Muscle of arm (tissue), 12 donors: ENCODE results near the gene HAGHL. TPM values are rescaled to one million over a fixed set of nuclear protein-coding genes. Genes with fewer than 3 reads are reported as not detected.
A peak's percentile ranks its signal among the peaks of the same experiment; 100 is the strongest.

ENCODE experiments used
- DNase-seq: peaks from one replicate; pipeline ENCODE4 v3.0.0-alpha.2; 2013
- polyA plus RNA-seq, 12 donors: library from polyadenylated mRNA; unstranded; fragments of 120-200 nt; gene quantifications; one replicate each; pipeline ENCODE4 v1.2.1, GENCODE V29; 2013; ENCODE audit not compliant: insufficient read length in 12 of 12

Gene HAGHL
- polyA plus RNA-seq, 12 donors: 0.99 to 2.9 (median 2.1) TPM; not detected in 2

GRCh38 chr16:720447-720989, 6.4 kb upstream of the HAGHL start:
- DNase-seq: peak; percentile 73

- peak; percentile 57 for DNase-seq
Observed at GRCh38 chr16:720990-721764, 5.7 kb upstream of the HAGHL start, which contains the start of gene ANTKMT. ANTKMT (plus strand) TSS chr16:721146; CDS start chr16:721275, 129 bp downstream.

GRCh38 chr16:721765-722540, 5.0 kb upstream of the HAGHL start:
- DNase-seq: no peak

- DNase-seq: no peak
Observed at GRCh38 chr16:722835-723633, 3.9 kb upstream of the HAGHL start.

GRCh38 chr16:723695-724094, 3.2 kb upstream of the HAGHL start:
- DNase-seq: no peak

GRCh38 chr16:724188-725040, 2.5 kb upstream of the HAGHL start:
- no peak for DNase-seq

- DNase-seq: no peak
Observed at GRCh38 chr16:725041-725376, 1.9 kb upstream of the HAGHL start.

GRCh38 chr16:725463-726187, 1.3 kb upstream of the HAGHL start:
- DNase-seq: no peak

GRCh38 chr16:726188-726437, 793 bp upstream of the HAGHL start:
- no peak for DNase-seq

GRCh38 chr16:727291-727977, 528 bp downstream of the HAGHL start:
- DNase-seq: no peak

- DNase-seq: no peak
Observed at GRCh38 chr16:728131-728889, 1.4 kb downstream of the HAGHL start.

GRCh38 chr16:728890-729744, 2.2 kb downstream of the HAGHL start:
- DNase-seq: no peak

GRCh38 chr16:729768-730665, 3.1 kb downstream of the HAGHL start:
- DNase-seq: no peak

GRCh38 chr16:730666-731509, 4.0 kb downstream of the HAGHL start:
- DNase-seq: no peak

- DNase-seq: no peak
Observed at GRCh38 chr16:732332-732731, 5.4 kb downstream of the HAGHL start.

GRCh38 chr16:732936-733335, 6.0 kb downstream of the HAGHL start:
- no peak for DNase-seq
